Astrocyte (in vitro differentiated cells and primary cell): ENCODE measurements around the gene ATRIP.

ENCODE experiments used
- EZH2 ChIP-seq: IDR thresholded peaks from 2 replicates; pipeline ENCODE4 v1.6.1; 2012; ENCODE audit warnings: mild to moderate bottlenecking, low read length, inconsistent platforms; ENCODE audit not compliant: insufficient read depth
- TF ChIP-seq, protein P1 (sequence below): IDR thresholded peaks from 2 replicates; pipeline ENCODE4 v1.5.1; 2011; ENCODE audit warnings: low read depth, mild to moderate bottlenecking, inconsistent platforms, low read length, moderate library complexity; ENCODE audit not compliant: insufficient read depth

DNA sequence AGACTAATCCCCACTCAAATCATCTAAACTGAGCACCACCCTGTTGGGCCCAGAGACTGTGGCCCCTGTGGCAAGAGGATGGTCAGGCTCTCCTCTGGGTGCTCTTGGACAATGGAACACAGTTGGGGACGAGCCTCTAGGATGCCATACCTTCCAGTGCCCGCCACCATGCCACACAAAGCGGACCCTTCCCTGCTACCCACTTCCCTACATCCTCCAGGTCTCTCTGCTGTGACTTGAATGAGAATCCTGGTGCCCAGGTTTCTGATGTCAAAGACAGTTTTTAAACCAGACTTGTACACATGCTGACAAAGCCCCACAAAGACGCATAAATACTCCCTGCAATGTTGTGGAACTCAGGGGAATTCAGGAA lies 11.3 kb upstream of the ATRIP start:
- TF ChIP-seq, protein P1, sequence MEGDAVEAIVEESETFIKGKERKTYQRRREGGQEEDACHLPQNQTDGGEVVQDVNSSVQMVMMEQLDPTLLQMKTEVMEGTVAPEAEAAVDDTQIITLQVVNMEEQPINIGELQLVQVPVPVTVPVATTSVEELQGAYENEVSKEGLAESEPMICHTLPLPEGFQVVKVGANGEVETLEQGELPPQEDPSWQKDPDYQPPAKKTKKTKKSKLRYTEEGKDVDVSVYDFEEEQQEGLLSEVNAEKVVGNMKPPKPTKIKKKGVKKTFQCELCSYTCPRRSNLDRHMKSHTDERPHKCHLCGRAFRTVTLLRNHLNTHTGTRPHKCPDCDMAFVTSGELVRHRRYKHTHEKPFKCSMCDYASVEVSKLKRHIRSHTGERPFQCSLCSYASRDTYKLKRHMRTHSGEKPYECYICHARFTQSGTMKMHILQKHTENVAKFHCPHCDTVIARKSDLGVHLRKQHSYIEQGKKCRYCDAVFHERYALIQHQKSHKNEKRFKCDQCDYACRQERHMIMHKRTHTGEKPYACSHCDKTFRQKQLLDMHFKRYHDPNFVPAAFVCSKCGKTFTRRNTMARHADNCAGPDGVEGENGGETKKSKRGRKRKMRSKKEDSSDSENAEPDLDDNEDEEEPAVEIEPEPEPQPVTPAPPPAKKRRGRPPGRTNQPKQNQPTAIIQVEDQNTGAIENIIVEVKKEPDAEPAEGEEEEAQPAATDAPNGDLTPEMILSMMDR, result no peak
- TF ChIP-seq EZH2, result no peak
